ENCODE measurements around the gene HABP4.

GRCh38 chr9:96486386-96487028, 36.5 kb downstream of the HABP4 start:
- TF ChIP-seq CTBP1 (IDR thresholded peaks at IDR 0.05; ENCODE audit: borderline replicate concordance), result no peak
- no peak for TF ChIP-seq SP1 (IDR thresholded peaks at IDR 0.05)
- no peak for TF ChIP-seq TARDBP (IDR thresholded peaks at IDR 0.05)
- no peak for TF ChIP-seq SUZ12 (IDR thresholded peaks at IDR 0.05)
- TF ChIP-seq FOXA1 (IDR thresholded peaks at IDR 0.05), result no peak
- no peak for TF ChIP-seq FOXM1 (IDR thresholded peaks at IDR 0.05; ENCODE audit: borderline replicate concordance)
- no peak for TF ChIP-seq ARNT (IDR thresholded peaks at IDR 0.05)
- TF ChIP-seq PKNOX1 (IDR thresholded peaks at IDR 0.05), result no peak
- no peak for TF ChIP-seq FOXK2 (IDR thresholded peaks at IDR 0.05)

Data from HEK293T (cell line).